NCI-H2081 treated with DMSO at 0.1 percent for 48 hours (cell line): Measurements from ENCODE around the gene MPP3.
"Not testable (repeated sequence)": the region's sequence is repeated elsewhere in the genome, so short reads cannot be mapped to it uniquely, and the experiment has no call there.

ENCODE experiments used
- DNase-seq: peaks from one replicate; lab custom pipeline; 2025; lab: John Stamatoyannopoulos, UW

The MPP3 gene

GRCh38 chr17:43808076-43808475, 24.9 kb downstream of the MPP3 start:
- DNase-seq = no peak

- no peak for DNase-seq
Observed at GRCh38 chr17:43805117-43805516, 27.8 kb downstream of the MPP3 start.

- DNase-seq = no peak
Observed at GRCh38 chr17:43803758-43804157, 29.2 kb downstream of the MPP3 start.

GRCh38 chr17:43801844-43802243, 31.1 kb downstream of the MPP3 start:
- DNase-seq = no peak

- DNase-seq = no peak
Observed at GRCh38 chr17:43800736-43801135, 32.2 kb downstream of the MPP3 start.

- DNase-seq = no peak
Observed at GRCh38 chr17:43799047-43799446, 33.9 kb downstream of the MPP3 start.

- DNase-seq = not testable (repeated sequence)
Observed at GRCh38 chr17:43798024-43798423, 34.9 kb downstream of the MPP3 start.

GRCh38 chr17:43792668-43793067, 40.3 kb downstream of the MPP3 start:
- DNase-seq = not testable (repeated sequence)

GRCh38 chr17:43791589-43791988, 41.4 kb downstream of the MPP3 start:
- DNase-seq = no peak

- no peak for DNase-seq
Observed at GRCh38 chr17:43790311-43790940, 42.5 kb downstream of the MPP3 start.

- no peak for DNase-seq
Observed at GRCh38 chr17:43789482-43789881, 43.5 kb downstream of the MPP3 start.

- no peak for DNase-seq
Observed at GRCh38 chr17:43788540-43788939, 44.4 kb downstream of the MPP3 start.

- no peak for DNase-seq
Observed at GRCh38 chr17:43787728-43788127, 45.2 kb downstream of the MPP3 start.

GRCh38 chr17:43784628-43785101, 48.3 kb downstream of the MPP3 start:
- no peak for DNase-seq

- no peak for DNase-seq
Observed at GRCh38 chr17:43784068-43784467, 48.9 kb downstream of the MPP3 start.

- no peak for DNase-seq
Observed at GRCh38 chr17:43782913-43783680, 49.8 kb downstream of the MPP3 start.

- no peak for DNase-seq
Observed at GRCh38 chr17:43780135-43780534, 52.8 kb downstream of the MPP3 start, which contains the start of gene CFAP97D1. TSS of gene CFAP97D1 (plus strand) at chr17:43780435. CDS start at chr17:43780463, 28 bp downstream.

GRCh38 chr17:43779145-43780125, 53.5 kb downstream of the MPP3 start:
- DNase-seq = no peak

GRCh38 chr17:43778337-43779144, 54.4 kb downstream of the MPP3 start, which contains the start of gene DUSP3:
TSS of gene DUSP3 (minus strand) at chr17:43778977. CDS start at chr17:43778924, 53 bp downstream.
- peak; percentile 24 for DNase-seq

- DNase-seq = no peak
Observed at GRCh38 chr17:43774304-43775250, 58.4 kb downstream of the MPP3 start.
